ENCODE data around the gene NFIA. TPM values are rescaled to one million over a fixed set of nuclear protein-coding genes. Genes with fewer than 3 reads are reported as not detected.
A peak's percentile ranks its signal among the peaks of the same experiment; 100 is the strongest.

NFIA gene
- total RNA-seq, 1 experiment from 2014 or later, result 0.35 TPM

DNA sequence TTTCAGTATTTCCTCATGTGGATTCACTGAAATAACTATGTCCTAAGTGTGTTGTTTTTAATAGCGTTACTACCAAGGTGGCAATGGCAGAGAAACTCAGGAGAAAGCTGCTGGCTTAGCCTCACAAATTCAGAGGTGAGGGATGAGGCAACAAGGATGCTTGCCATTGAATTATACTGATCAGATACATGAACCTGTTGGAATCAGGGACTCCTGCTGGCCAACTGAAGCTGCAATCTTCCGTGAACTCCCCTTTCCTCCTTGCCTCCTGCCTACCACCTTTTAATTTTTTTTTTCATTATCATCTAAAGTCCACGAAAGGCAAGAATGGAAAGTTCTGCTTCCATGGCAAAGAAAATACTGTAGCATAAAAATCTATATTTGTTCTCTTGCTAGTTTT lies 254.7 kb downstream of the NFIA start:
- WGBS (ENCODE audit: extremely low coverage, insufficient read length, low lambda C conversion rate), result no CpG with 5 or more reads among the region's 3 CpGs

More for the DNA sequence above, 254.7 kb downstream of the NFIA start:
- no peak overlapping the region for H3K27ac ChIP-seq (ENCODE audit: insufficient read length, low read depth, low read length)
- Mint-ChIP-seq H3K27ac (no peak overlapping the region), H3K9me3 (no peaks in the 10 kb centered on the region; a peak in 1 of 5 replicates), H3K36me3 (ENCODE audit: insufficient read depth in 1 of 3, low read depth in 3 of 3) (no peaks in the 10 kb centered on the region), H3K4me1 (peaks cover 28 to 36% of the 10 kb centered on the region in 2 experiments), H3K27me3 (ENCODE audit: low read depth) (no peaks in the 10 kb centered on the region), H3K4me3 (no peak overlapping the region)
- no peak overlapping the region for H3K14ac ChIP-seq (ENCODE audit: insufficient read depth, low read length)
- H2BK15ac ChIP-seq (ENCODE audit: low read depth, low read length), result no peak overlapping the region
- no peaks in the 10 kb centered on the region for H3K79me1 ChIP-seq (ENCODE audit: insufficient read depth, low read depth, low read length, poor library complexity, severe bottlenecking)
- H3K79me2 ChIP-seq (ENCODE audit: insufficient read depth, low read length), result no peaks in the 10 kb centered on the region
- no peak for DNase-seq
- no peak overlapping the region for H2BK120ac ChIP-seq (ENCODE audit: low read depth, low read length, poor library complexity, severe bottlenecking)
- no peak overlapping the region for H3K23ac ChIP-seq (ENCODE audit: insufficient read length, low read depth, low read length)
- H3K4me2 ChIP-seq (ENCODE audit: insufficient read depth, insufficient read length, low read length), result no peak overlapping the region
- H4K8ac ChIP-seq (replicated peaks; ENCODE audit: insufficient read length, low read depth, low read length), result no peak overlapping the region
- no peak overlapping the region for H4K5ac ChIP-seq (ENCODE audit: insufficient read length, low read depth, low read length)
- H3T11ph ChIP-seq (ENCODE audit: low read length), result no peak overlapping the region
- H2BK5ac ChIP-seq (ENCODE audit: insufficient read length, low read length), result no peak overlapping the region
- H4K91ac ChIP-seq (ENCODE audit: insufficient read length, low read depth, low read length), result no peak overlapping the region
- no peaks in the 10 kb centered on the region for H4K20me1 ChIP-seq (ENCODE audit: control insufficient read depth, insufficient read depth, insufficient read length)
- TF ChIP-seq, protein P1, sequence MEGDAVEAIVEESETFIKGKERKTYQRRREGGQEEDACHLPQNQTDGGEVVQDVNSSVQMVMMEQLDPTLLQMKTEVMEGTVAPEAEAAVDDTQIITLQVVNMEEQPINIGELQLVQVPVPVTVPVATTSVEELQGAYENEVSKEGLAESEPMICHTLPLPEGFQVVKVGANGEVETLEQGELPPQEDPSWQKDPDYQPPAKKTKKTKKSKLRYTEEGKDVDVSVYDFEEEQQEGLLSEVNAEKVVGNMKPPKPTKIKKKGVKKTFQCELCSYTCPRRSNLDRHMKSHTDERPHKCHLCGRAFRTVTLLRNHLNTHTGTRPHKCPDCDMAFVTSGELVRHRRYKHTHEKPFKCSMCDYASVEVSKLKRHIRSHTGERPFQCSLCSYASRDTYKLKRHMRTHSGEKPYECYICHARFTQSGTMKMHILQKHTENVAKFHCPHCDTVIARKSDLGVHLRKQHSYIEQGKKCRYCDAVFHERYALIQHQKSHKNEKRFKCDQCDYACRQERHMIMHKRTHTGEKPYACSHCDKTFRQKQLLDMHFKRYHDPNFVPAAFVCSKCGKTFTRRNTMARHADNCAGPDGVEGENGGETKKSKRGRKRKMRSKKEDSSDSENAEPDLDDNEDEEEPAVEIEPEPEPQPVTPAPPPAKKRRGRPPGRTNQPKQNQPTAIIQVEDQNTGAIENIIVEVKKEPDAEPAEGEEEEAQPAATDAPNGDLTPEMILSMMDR (conservative IDR thresholded peaks at IDR 0.05), result peak; percentile 50
- H3K56ac ChIP-seq (ENCODE audit: insufficient read length, low read depth, low read length), result no peak overlapping the region
- no peak overlapping the region for H3K4ac ChIP-seq (ENCODE audit: low read depth, low read length)
- H3K18ac ChIP-seq (ENCODE audit: insufficient read length, low read depth, low read length), result no peak overlapping the region
- H2BK12ac ChIP-seq (ENCODE audit: insufficient read length, low read depth, low read length), result no peak overlapping the region
- no peaks in the 10 kb centered on the region; the same call in 1 of the 2 replicates for H3K27me3 ChIP-seq (ENCODE audit: insufficient read depth, low read length)
- H2BK20ac ChIP-seq (ENCODE audit: low read depth, low read length, poor library complexity, severe bottlenecking), result no peak overlapping the region
- no peaks in the 10 kb centered on the region for H3K9me3 ChIP-seq (ENCODE audit: control insufficient read depth, low read depth, low read length)
- H2AK5ac ChIP-seq (ENCODE audit: insufficient read length, low read length), result no peak overlapping the region
- no peaks in the 10 kb centered on the region for H3K23me2 ChIP-seq (ENCODE audit: insufficient read length, low read depth, low read length, poor library complexity, severe bottlenecking)
- no peak overlapping the region for H2AFZ ChIP-seq (ENCODE audit: low read length)
- peaks cover 6% of the 10 kb centered on the region; the same call in 1 of the 2 replicates for H3K4me1 ChIP-seq (ENCODE audit: insufficient read depth, low read length)
- no peak overlapping the region for H3K9ac ChIP-seq (ENCODE audit: extremely low read depth, insufficient read length, low read length)

Measured in H9 (cell line).